Stimulated activated CD4-positive, alpha-beta T cell treated with anti-CD3 and anti-CD28 coated beads, Interleukin-15, amount 100 ng/mL, for 48 hours (primary cell): ENCODE results near the gene RANBP1.

Source experiments
- DNase-seq, 2 donors: peaks; one replicate each; pipeline ENCODE4 v3.0.0-alpha.2; 2020; ENCODE audit warnings: low read depth in 2 of 2

RANBP1 gene

GRCh38 chr22:20136603-20136873, 20.6 kb downstream of the RANBP1 start:
- no peak for DNase-seq

GRCh38 chr22:20137113-20137512, 21.2 kb downstream of the RANBP1 start:
- DNase-seq = no peak

- DNase-seq = no peak
These were observed 21.9 kb downstream of the RANBP1 start for GRCh38 chr22:20137671-20138416.

- no peak for DNase-seq
These were observed 22.5 kb downstream of the RANBP1 start for GRCh38 chr22:20138417-20138738.

GRCh38 chr22:20138868-20139267, 23.0 kb downstream of the RANBP1 start:
- DNase-seq = no peak

GRCh38 chr22:20139391-20140106, 23.6 kb downstream of the RANBP1 start:
- no peak for DNase-seq

GRCh38 chr22:20140107-20140445, 24.2 kb downstream of the RANBP1 start:
- DNase-seq = no peak

GRCh38 chr22:20140521-20140964, 24.6 kb downstream of the RANBP1 start:
- DNase-seq = no peak

- DNase-seq = no peak
These were observed 25.5 kb downstream of the RANBP1 start for GRCh38 chr22:20141186-20142077.

- DNase-seq = no peak
These were observed 27.1 kb downstream of the RANBP1 start for GRCh38 chr22:20142711-20143621.

GRCh38 chr22:20143883-20144665, 28.2 kb downstream of the RANBP1 start:
- no peak for DNase-seq

GRCh38 chr22:20145206-20145831, 29.4 kb downstream of the RANBP1 start:
- no peak for DNase-seq

- no peak for DNase-seq
These were observed 29.9 kb downstream of the RANBP1 start for GRCh38 chr22:20145832-20146223.

- DNase-seq = no peak
These were observed 30.9 kb downstream of the RANBP1 start for GRCh38 chr22:20146777-20147176.

- no peak for DNase-seq
These were observed 31.5 kb downstream of the RANBP1 start for GRCh38 chr22:20147237-20147988.

GRCh38 chr22:20148414-20148813, 32.5 kb downstream of the RANBP1 start:
- no peak for DNase-seq

- DNase-seq = no peak
These were observed 33.6 kb downstream of the RANBP1 start for GRCh38 chr22:20149257-20150250.
